ENCODE measurements around the gene RAB36.
A peak's percentile ranks its signal among the peaks of the same experiment; 100 is the strongest.

Gene RAB36

DNA sequence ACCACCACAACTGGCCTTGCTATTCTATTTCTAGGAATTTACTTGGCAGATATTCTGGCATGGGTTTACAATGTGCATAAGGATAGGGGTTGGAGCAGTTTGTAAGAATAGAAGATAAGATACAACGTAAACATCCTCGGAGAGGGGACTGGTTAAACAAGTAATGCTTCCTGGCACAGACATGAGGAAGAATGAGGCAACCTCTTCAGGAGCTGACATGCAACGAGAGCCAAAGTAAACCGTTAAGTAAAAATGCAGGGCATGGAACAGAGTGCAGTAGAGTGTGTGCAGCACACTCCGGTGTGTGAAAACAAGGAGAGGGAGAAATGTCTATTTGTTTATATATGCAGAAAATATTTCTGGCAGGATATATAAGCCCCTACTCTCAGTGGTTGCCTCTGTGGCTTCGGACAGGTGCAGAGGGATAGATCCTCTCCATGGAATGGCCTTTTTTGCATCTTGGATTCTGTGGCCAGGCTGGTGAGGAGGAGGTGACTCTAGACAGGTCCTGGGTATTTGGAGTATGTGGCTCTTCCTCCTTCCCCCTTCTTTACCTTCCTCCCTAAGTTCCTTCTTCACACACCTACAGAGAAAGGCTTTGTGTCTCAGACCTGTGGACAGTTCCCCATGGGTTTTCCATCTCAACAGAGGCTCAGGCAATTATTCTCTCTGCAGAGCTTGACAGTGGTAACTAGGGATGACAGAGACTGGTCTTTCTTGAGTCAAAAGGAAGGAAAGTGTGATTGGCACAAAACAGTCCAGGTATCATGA lies 2.5 kb downstream of the RAB36 start:
- DNase-seq (ENCODE audit: low read depth), result peak; percentile 99
- H3K4me3 ChIP-seq (ENCODE audit: low read depth, low read length), result peak overlapping the region; percentile 31
- TF ChIP-seq, protein P1, sequence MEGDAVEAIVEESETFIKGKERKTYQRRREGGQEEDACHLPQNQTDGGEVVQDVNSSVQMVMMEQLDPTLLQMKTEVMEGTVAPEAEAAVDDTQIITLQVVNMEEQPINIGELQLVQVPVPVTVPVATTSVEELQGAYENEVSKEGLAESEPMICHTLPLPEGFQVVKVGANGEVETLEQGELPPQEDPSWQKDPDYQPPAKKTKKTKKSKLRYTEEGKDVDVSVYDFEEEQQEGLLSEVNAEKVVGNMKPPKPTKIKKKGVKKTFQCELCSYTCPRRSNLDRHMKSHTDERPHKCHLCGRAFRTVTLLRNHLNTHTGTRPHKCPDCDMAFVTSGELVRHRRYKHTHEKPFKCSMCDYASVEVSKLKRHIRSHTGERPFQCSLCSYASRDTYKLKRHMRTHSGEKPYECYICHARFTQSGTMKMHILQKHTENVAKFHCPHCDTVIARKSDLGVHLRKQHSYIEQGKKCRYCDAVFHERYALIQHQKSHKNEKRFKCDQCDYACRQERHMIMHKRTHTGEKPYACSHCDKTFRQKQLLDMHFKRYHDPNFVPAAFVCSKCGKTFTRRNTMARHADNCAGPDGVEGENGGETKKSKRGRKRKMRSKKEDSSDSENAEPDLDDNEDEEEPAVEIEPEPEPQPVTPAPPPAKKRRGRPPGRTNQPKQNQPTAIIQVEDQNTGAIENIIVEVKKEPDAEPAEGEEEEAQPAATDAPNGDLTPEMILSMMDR (IDR thresholded peaks at IDR 0.05; ENCODE audit: control insufficient read depth, extremely low read depth, insufficient read depth), result no peak

DNA sequence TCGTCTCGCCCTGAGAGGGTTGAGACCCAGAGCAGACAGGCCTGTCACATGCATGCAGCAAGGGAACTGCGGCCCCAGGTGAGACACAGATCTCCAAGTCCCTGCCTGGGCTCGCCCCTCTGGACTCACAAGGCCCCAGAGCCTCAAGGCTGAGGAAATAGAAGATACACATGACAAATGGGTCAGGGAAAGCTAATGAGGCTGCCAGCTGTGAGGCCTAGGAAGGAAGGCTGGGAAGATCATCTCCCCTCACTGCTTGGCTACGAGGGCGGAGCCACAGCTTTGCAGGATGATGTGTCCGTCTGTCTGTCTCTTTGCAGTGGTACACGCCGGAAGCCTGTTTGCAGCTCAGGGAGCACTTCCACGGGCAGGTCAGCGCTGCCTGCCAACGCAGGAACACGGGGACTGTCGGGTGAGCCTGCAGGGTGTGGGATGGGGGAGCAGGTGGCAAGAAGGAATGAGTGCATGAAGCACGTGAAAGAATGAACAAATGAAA lies 4.5 kb downstream of the RAB36 start:
- TF ChIP-seq, protein P1 (IDR thresholded peaks at IDR 0.05; ENCODE audit: control insufficient read depth, extremely low read depth, insufficient read depth), result no peak
- no peak for DNase-seq (ENCODE audit: low read depth)
- no peak overlapping the region for H3K4me3 ChIP-seq (ENCODE audit: low read depth, low read length)

DNA sequence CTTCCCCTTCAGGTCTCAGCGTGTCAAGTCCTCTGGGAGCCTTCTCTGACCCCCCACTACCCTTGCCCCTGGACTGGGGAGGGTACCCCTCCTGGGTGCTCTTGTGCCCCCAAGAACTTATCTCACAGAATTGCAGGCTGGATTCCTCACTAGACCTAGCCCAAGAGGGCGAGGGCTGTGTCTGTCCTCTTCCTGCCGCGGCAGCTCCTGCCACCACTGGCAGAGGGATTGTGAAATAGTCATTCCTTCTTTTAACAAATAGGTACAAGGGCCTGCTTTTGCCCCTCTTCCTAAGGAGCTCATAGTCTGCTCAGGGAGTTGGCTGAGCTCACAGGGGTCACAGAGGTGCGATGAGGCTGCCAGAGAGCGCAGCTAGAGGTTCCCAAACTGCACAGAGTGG lies 5.5 kb downstream of the RAB36 start:
- no peak for DNase-seq (ENCODE audit: low read depth)
- TF ChIP-seq, protein P1 (IDR thresholded peaks at IDR 0.05; ENCODE audit: control insufficient read depth, extremely low read depth, insufficient read depth), result no peak
- H3K4me3 ChIP-seq (ENCODE audit: low read depth, low read length), result no peak overlapping the region

DNA sequence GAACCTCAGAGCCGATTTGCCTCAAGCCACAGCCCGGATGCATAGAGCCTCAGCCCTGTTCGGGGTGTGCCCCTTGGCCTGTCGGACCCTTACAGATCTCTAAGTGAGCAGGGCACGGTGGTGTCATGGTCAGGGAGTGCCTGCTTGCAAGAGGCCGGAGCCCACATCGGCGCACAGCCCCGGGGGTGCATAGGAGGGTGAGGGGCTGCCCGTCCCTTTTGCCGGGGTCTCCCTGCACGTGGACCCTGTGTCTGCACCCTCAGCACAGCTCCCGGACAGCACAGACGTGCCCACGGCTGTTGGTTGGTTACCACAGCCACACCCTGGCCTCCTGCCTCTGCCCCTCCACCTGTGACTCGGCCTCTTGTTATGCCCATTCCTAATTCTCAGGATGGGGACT lies 6.5 kb downstream of the RAB36 start:
- no peak for DNase-seq (ENCODE audit: low read depth)
- no peak overlapping the region for H3K4me3 ChIP-seq (ENCODE audit: low read depth, low read length)
- TF ChIP-seq, protein P1 (IDR thresholded peaks at IDR 0.05; ENCODE audit: control insufficient read depth, extremely low read depth, insufficient read depth), result no peak

DNA sequence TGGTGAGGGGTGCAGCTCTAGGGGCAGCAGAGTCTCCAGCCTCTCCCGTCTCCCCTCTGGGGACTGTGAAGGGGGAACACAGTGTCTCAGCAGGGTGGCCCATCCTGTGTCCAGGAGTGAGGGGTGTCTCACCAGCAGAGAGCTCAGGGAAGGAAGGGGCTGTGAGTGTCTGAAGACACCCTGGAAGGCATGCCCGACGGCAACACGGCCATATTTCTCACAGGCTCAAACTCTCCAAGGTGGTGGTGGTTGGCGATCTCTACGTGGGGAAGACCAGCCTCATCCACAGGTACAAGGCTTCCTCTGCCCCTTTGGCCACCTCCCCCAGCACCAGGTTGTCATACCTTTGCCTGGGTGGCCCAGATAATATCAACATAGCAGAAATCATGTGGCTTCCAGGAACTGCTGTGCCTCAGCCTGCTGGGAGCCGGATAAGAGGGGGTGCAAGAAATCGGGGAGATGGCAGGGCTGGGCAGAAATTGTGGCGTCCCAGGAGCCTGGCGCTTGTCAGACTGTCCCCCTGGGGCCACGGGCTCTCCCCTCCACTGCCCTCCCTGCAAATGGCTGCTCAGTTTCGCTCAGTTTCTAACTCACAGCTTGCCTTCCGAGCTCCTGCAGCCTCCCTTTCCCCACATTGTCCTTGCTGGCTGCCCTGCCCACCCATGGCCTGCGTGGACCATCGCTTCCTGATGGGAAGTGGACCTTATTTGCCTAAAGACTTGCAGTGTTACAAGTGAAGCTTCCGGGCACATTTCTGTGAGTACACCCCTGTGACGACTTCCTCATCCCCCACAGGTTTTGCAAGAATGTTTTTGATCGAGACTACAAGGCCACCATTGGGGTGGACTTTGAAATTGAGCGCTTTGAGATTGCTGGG lies 7.2 kb downstream of the RAB36 start:
- no peak overlapping the region for H3K4me3 ChIP-seq (ENCODE audit: low read depth, low read length)
- TF ChIP-seq, protein P1 (IDR thresholded peaks at IDR 0.05; ENCODE audit: control insufficient read depth, extremely low read depth, insufficient read depth), result no peak
- no peak for DNase-seq (ENCODE audit: low read depth)

DNA sequence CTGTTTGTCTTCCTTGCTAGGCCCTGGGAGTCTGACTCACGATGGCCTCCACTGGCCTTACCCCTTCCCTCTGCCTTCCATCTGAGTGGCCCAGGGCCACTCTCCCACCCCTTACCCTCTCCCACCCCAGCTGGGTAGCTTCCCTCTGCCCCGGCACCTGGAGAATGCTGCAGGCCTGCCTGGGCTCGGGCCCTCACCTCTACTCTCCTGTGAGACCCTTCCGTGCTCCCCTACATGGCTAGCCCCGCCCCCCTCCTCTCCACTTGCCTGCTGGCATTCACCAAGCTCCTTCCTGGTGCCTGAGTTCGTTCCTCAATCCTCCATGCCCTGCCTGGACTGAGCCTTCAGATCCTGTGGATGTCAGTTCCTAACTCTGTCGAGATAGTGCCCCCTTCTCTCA lies 8.7 kb downstream of the RAB36 start:
- TF ChIP-seq, protein P1 (IDR thresholded peaks at IDR 0.05; ENCODE audit: control insufficient read depth, extremely low read depth, insufficient read depth), result no peak
- no peak overlapping the region for H3K4me3 ChIP-seq (ENCODE audit: low read depth, low read length)
- DNase-seq (ENCODE audit: low read depth), result no peak
